Parathyroid adenoma (tissue), 2 donors: ENCODE measurements around the gene HOXD13.

Experiments
- H2AFZ ChIP-seq: fragments of 300-600 bp; sonication (generic); one replicate; pipeline ENCODE4 v1.7.0; 2017; ENCODE audit warnings: antibody characterized with exemption, mild to moderate bottlenecking
- H3K27ac ChIP-seq: fragments of 300-600 bp; sonication (generic); one replicate; pipeline ENCODE4 v1.7.0; 2017
- H3K27me3 ChIP-seq: fragments of 300-600 bp; sonication (generic); one replicate; pipeline ENCODE4 v1.7.0; 2017; ENCODE audit warnings: low read length; ENCODE audit not compliant: control insufficient read depth, insufficient read depth
- H3K36me3 ChIP-seq: fragments of 300-600 bp; sonication (generic); one replicate; pipeline ENCODE4 v1.7.0; 2017; ENCODE audit warnings: low read length; ENCODE audit not compliant: control insufficient read depth, insufficient read depth
- H3K4me1 ChIP-seq: fragments of 300-600 bp; sonication (generic); one replicate; pipeline ENCODE4 v1.7.0; 2017; ENCODE audit warnings: control low read depth
- H3K4me2 ChIP-seq: fragments of 300-600 bp; sonication (generic); one replicate; pipeline ENCODE4 v1.7.0; 2017; ENCODE audit warnings: low read length
- H3K4me3 ChIP-seq: fragments of 300-600 bp; sonication (generic); one replicate; pipeline ENCODE4 v1.7.0; 2017; ENCODE audit warnings: low read depth, low read length
- H3K79me2 ChIP-seq: fragments of 300-600 bp; sonication (generic); one replicate; pipeline ENCODE4 v1.7.0; 2017; ENCODE audit warnings: control low read depth
- H3K9ac ChIP-seq: fragments of 300-600 bp; sonication (generic); one replicate; pipeline ENCODE4 v1.7.0; 2017; ENCODE audit warnings: mild to moderate bottlenecking
- H3K9me3 ChIP-seq: fragments of 300-600 bp; sonication (generic); one replicate; pipeline ENCODE4 v1.7.0; 2017; ENCODE audit warnings: low read length; ENCODE audit not compliant: control insufficient read depth
- TF ChIP-seq, protein P1 (sequence below): fragments of 300-600 bp; sonication (generic); IDR thresholded peaks from one replicate; pipeline ENCODE4 v1.7.0; 2017; ENCODE audit warnings: antibody characterized with exemption, mild to moderate bottlenecking
- donor health status: primary hyperparathyroidism.

Gene HOXD13

DNA sequence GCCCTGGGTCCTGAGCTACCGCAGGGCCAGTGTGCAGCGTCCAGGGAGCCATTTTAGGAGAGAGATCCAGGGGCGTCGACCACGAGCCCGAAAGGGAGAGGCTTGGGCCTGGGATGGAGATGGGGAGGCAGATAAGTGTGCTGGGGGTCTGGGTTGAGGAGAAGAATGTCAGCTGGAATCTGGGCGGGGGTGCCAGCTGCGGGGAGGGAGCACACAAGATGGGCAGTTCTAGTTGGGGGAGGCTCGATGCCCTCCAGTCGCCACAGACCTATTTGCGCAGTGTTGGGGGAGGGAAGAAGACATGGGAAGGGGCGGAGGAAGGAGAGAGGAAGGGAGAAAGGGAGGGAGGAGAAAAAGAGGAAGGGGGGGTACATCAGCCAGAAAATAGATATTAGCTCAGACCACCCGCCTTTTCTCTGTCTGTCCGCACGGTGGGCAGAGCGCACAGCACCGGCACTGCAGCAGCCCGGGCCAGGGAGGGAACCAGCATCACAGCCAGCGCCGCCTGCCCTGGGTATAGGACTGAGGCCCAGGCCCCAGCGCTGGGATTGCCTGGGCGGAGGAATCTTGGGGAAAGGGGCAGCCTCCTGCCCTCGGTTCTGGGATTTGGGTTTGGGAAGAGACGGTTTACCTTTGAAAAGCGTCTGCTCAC lies 12.7 kb downstream of the HOXD13 start:
- Histone ChIP-seq H3K9me3 (no peaks in the 10 kb centered on the region), H3K9ac (no peak overlapping the region), H3K4me3 (no peak overlapping the region), H3K27me3 (peaks cover 26% of the 10 kb centered on the region), H3K79me2 (no peaks in the 10 kb centered on the region), H3K36me3 (no peaks in the 10 kb centered on the region), H3K27ac (no peak overlapping the region), H3K4me2 (no peak overlapping the region), H2AFZ (no peak overlapping the region), H3K4me1 (no peaks in the 10 kb centered on the region)
- TF ChIP-seq, protein P1, sequence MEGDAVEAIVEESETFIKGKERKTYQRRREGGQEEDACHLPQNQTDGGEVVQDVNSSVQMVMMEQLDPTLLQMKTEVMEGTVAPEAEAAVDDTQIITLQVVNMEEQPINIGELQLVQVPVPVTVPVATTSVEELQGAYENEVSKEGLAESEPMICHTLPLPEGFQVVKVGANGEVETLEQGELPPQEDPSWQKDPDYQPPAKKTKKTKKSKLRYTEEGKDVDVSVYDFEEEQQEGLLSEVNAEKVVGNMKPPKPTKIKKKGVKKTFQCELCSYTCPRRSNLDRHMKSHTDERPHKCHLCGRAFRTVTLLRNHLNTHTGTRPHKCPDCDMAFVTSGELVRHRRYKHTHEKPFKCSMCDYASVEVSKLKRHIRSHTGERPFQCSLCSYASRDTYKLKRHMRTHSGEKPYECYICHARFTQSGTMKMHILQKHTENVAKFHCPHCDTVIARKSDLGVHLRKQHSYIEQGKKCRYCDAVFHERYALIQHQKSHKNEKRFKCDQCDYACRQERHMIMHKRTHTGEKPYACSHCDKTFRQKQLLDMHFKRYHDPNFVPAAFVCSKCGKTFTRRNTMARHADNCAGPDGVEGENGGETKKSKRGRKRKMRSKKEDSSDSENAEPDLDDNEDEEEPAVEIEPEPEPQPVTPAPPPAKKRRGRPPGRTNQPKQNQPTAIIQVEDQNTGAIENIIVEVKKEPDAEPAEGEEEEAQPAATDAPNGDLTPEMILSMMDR, result no peak

GRCh38 chr2:176105730-176106580 lies 13.4 kb downstream of the HOXD13 start:
- TF ChIP-seq, protein P1, result no peak
- H3K4me2 ChIP-seq, result no peak overlapping the region
- no peaks in the 10 kb centered on the region for H3K9me3 ChIP-seq
- H3K36me3 ChIP-seq, result no peaks in the 10 kb centered on the region
- no peak overlapping the region for H2AFZ ChIP-seq
- peaks cover 27% of the 10 kb centered on the region for H3K27me3 ChIP-seq
- H3K9ac ChIP-seq, result no peak overlapping the region
- H3K4me3 ChIP-seq, result no peak overlapping the region
- H3K4me1 ChIP-seq, result no peaks in the 10 kb centered on the region
- no peaks in the 10 kb centered on the region for H3K79me2 ChIP-seq
- no peak overlapping the region for H3K27ac ChIP-seq

GRCh38 chr2:176106581-176107539 lies 14.3 kb downstream of the HOXD13 start, which contains the start of gene HOXD11:
TSS of gene HOXD11 (plus strand) at chr2:176107280. CDS start at chr2:176107356, 76 bp downstream.
- H3K36me3 ChIP-seq, result no peaks in the 10 kb centered on the region
- no peaks in the 10 kb centered on the region for H3K9me3 ChIP-seq
- no peak within 1 kb of the TSS for H3K27ac ChIP-seq
- peaks cover 30% of the 10 kb centered on the region for H3K27me3 ChIP-seq
- H3K4me2 ChIP-seq, result peak within 1 kb of the TSS; percentile 6
- H3K79me2 ChIP-seq, result no peaks in the 10 kb centered on the region
- TF ChIP-seq, protein P1, result no peak
- H3K4me3 ChIP-seq, result no peak within 1 kb of the TSS
- H3K4me1 ChIP-seq, result no peaks in the 10 kb centered on the region
- no peak within 1 kb of the TSS for H3K9ac ChIP-seq
- no peak within 1 kb of the TSS for H2AFZ ChIP-seq

DNA sequence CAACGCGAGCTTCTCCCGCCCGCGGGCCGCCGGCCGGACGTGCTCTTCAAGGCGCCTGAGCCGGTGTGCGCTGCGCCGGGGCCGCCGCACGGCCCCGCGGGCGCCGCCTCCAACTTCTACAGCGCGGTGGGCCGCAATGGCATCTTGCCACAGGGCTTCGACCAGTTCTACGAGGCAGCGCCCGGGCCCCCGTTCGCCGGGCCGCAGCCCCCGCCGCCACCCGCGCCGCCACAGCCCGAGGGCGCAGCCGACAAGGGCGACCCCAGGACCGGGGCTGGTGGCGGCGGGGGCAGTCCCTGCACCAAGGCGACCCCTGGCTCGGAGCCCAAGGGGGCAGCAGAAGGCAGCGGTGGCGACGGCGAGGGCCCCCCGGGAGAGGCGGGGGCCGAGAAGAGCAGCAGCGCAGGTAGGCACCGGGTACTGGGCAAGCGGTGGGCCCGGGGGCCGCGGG lies 15.2 kb downstream of the HOXD13 start:
- Histone ChIP-seq H3K4me3 (no peak overlapping the region), H3K79me2 (no peaks in the 10 kb centered on the region), H3K27ac (no peak overlapping the region), H2AFZ (no peak overlapping the region), H3K9ac (no peak overlapping the region), H3K27me3 (peaks cover 35% of the 10 kb centered on the region), H3K4me1 (no peaks in the 10 kb centered on the region), H3K36me3 (no peaks in the 10 kb centered on the region), H3K9me3 (no peaks in the 10 kb centered on the region), H3K4me2 (no peak overlapping the region)
- TF ChIP-seq, protein P1, result no peak
